ENCODE measurements around the gene XKR3. TPM values are rescaled to one million over a fixed set of nuclear protein-coding genes. Genes with fewer than 3 reads are reported as not detected.
"Not testable (repeated sequence)": the region's sequence is repeated elsewhere in the genome, so short reads cannot be mapped to it uniquely, and the experiment has no call there.

XKR3 gene
- not detected for total RNA-seq

DNA sequence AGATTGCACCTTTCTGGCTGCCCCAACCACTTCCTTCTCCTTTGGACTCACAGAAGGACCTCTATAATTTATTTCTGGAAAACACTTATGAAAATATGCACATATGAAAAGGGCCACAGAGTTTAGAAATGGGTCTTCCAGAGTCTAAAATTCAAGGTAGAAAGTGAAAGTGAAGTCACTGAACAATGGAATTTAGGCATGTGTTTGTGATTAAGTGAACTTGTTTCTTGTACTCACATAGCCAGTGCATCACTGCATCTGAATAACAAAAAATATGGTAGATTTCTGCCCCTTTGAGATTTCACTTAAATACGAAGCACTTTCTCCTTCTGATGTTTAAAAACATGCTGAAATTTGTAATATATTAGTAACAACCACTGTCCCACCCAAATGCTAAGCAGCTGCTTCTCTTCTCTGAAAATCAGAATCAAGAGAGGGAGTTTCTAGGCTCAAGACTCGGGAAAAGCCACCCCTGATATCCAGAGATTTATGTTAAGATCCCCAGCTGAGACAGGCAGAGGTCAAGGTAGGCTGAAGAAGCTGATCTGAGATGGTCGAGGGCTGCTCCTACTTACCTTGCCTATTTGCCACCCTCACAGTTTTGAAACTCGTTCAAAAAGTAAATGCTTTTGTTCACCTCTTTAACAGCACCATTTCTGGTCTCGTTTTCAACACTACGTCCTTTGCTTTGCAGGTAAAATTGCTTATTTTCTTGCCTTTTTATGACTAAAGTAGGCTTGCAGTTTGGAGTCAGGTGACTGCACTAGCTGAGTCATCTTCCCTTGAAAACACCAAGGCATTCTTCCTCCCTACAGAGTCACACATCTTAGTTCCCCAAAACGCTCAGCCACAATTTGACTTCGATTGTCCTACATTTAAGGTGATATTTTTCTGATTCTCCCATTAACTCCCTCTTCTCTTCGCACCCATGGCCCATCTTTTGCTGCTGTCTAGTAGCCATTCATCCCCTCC lies at the start of gene XKR3:
XKR3 (minus strand) TSS at position 696 of the 972 bp plus-strand sequence. CDS start 17,338 bp downstream, outside the sequence.
- no peak for DNase-seq

DNA sequence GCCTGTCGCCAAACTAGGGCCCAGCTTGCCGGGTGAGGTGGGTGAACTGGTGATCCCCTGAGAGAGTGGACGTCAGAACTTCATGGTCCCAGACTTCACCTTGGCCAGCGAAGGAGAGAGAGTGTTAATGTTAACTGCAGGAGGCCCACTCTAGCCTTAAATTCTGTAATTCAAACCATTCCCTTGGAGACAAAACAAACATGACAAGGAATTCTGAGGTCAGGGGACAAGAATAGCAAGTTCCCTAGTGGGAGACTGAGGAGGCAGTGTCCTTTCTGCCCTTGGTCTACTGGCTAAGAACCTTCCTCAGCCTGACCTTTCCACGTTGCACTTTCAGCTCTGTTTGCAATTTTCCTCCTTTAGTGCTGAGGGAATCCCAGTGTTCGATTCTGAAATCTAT lies 44.4 kb upstream of the XKR3 start:
- DNase-seq, result not testable (repeated sequence)

DNA sequence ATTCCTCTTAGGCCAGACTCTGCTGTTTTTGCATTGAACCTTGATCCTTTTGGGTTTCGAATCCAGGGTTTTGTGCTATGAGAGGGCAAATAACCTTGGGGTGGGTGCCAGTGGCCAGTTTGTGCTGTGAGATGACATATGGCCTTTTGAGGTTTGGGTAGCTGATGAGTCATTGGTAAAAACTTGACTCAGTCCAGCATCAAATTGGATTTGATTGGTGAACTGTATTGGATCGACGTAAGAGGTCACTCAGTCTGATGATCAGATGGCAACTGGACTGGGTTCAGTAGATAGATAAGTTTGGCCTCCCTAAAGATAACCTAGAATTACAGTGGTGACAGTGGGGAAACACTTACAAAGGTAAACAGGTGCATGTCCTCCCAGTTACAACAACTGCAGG lies 41.0 kb upstream of the XKR3 start:
- DNase-seq, result no peak

DNA sequence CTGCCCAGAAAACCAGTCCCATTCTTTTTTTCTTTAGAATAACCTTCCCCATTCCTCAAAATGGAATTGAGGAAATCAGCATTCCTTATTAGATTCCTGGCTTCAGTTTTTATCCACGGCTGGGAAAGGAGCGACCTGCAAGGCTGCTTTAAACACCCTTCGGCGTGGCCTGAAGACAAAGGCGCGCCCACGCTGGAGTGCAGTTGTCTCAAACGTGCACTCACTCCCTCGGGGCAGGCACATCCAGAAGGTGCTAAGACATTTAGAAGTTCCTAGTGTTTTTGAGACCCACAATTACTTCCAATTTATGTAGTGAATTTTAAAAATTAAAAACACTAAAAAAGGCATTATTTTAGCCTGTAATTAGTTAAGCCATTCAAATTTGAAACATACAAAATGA lies 31.6 kb upstream of the XKR3 start:
- DNase-seq, result not testable (repeated sequence)

DNA sequence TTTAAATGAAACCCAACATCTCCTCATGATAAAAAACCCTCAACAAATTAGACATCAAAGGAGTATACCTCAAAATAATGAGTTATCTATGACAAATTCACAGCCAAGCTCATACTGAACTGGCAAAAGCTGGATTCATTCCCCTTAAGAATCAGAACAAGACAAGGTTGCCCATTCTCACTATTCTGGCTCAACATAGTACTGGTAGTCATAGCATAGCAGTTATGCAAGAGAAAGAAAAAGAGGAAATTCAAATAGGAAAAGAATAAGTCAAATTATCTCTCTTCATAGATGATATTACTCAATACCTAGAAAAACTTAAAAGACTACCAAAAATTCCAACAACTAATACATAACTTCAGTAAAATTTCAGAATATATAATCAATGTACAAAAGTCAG lies 29.4 kb upstream of the XKR3 start:
- DNase-seq, result no peak

DNA sequence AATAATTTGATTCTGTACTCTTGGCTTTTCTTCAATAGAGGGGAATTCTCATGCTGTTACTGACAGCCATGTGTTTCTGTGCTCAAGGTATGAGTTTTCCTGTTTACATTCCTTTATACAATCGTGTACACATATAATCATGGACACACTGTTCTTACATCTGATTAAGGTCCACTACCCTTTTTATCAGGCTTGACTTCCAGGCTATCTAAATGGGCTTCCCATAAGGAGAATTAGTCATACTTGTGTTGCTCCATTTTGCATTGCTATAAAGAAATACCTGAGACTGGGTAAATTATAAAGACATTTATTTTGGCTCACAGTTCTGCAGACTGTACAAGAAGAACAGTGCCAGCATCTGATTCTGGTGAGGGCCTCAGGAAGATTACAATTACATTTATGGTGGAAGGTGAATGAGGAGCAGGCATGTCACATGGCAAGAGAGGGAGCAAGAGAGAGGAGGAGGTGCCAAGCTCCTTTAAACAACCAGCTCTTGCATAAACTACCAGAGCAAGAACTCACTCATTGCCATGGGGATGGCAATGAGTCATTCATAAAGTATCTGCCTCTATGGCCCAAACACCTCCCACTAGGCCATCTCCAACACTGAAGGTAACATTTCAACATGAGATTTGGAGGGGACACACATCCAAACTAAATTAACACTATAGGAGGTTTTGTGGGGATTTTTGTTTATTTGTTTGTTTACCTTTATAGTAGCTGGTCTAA lies 26.2 kb upstream of the XKR3 start:
- not testable (repeated sequence) for DNase-seq

DNA sequence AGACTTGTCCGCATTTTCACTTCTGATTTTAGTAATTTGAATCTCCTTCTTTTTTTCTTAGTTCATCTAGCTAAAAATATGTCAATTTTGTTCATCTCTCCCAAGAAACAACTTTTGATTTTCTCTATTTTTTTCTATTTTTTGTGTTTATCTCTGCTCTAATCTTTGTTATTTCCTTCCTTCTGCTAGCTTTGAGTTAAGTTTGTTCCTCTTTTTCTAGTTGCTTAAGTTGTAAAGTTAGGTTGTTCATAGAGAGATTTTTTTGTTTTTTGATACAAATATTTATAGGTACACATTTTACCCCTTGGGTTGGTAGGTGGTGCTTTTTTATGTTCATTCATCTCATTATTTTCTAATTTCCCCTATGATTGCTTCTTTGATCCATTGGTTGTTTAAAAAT lies 22.1 kb upstream of the XKR3 start:
- DNase-seq, result no peak

DNA sequence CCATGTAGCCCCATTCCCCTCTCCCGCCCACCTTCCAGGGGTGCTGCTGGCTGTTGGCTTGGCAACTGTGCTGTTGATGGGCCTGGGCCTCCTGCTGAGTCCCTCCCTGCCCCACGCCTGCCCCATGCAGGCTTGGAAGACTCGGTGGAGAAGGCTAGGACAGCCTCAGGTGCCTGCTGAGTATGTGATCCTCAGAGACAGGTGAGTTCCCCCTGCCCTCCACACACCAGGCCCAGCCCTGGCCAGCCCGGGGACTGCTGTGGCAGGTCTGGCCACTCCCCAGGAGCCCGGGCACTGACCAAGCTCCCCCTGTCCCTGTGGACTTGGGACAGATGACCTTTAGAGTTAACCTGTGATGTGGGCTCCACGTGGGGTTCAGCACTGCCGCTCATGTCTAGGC lies 20.7 kb upstream of the XKR3 start:
- DNase-seq, result no peak

DNA sequence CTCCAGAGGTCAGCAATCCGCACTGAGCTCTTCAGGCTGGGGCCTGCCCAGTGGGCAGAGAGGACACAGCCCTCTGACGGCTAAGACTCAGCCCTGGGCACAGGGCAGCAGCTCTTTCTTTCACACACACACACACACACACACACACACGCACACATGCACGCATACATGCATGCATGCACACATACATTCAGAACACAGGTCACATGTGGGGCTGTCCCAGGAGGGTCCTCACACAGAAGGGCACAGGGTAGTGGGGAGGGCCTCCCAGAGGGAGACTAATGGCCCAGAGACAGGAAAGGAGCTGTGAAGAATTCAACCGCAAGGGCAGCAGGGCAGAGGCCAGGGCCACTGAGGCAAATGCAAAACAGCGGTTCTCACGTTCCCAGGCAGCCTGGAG lies 20.3 kb upstream of the XKR3 start:
- DNase-seq, result no peak

DNA sequence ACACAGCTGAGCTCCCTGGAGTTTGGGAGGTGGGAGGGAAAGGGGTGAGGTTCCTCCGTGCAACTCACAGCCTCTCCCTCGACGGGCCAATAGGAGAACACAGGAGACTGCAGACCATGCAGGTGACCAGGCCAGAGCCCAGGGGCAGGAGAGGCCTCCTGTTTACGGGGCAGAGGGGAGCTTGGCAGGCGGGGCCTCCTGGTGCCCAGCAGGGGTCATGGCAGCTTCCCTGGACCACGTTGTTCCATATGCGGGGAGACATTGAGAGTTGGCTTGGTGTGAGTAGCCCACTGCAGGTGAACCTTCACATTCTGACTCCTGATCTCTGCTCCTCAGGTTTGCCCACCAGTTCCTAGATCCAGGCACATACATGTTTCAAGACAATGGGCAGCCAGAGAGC lies 19.3 kb upstream of the XKR3 start:
- no peak for DNase-seq

DNA sequence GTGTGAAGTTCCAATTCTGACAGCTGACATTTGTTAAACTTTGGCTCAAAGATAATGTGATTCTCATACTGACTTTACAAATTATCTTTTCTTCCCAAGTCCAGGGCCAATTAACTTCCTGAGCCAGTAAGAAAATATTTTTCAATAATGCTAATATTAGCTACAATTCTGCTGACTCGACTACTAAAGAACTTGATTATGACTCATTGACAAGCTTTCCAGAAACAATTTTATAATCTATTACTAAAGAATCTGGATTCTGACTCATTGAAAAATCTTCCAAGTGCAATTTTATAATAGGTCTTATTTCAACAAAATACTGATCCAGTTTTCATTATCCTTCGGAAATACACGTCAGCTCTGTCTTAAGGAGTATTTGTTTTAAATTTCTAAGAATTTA lies 12.9 kb upstream of the XKR3 start:
- no peak for DNase-seq

DNA sequence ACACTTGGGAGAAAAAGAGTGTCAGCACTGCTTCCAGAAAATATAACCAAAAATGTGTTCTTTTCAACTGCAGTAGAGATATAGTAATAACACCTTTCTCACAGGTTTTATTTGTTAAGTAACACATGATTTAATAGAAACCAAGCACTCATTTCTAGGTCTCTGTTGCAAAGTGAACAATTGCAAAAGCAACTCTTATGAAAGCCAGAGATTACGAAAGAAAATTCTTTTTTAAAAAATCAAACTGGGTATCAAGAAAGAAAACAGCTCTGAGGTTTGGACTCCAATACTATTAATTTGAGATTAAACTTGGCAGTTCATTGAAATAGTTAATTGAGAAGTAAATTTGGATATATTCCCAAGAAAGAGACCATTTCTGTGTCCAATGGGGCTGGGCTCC lies 9.8 kb upstream of the XKR3 start:
- DNase-seq, result no peak

DNA sequence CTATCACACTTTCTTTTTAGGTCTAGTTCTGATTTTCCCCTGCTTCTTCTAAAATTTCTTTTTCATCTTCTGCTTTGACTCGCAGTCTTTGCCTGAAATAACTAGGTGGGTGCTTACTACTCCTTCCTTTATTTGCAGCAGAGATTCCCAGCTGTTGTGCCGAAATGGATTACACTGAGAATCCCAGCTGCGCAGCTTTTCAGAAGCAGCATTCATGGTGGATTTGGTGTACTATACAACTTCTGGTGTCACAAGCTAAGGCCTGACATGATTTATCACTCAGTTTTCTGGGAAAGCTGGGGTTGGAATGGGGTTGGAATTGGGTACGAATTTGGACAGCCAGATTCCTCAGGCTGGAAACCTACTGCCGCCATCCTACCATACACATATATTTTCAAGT lies 6.0 kb upstream of the XKR3 start:
- no peak for DNase-seq

DNA sequence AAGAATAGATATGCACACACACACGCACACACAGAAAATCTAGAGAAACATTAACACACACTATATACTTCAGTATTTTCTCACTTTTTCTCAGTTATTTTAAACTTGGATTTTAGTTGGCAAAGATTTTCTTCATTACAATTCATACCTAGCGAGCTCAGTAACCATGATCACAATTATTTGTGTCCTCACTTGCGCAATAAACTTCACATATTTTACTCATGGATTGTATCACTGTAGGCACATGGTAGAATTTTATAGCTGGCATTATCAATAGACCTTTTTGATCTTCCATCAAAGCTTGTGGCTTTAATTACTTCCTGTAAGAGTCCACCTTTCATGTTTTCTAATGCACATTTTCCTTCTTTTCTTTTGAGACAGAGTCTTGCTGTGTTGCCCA lies 4.8 kb upstream of the XKR3 start:
- DNase-seq, result no peak

DNA sequence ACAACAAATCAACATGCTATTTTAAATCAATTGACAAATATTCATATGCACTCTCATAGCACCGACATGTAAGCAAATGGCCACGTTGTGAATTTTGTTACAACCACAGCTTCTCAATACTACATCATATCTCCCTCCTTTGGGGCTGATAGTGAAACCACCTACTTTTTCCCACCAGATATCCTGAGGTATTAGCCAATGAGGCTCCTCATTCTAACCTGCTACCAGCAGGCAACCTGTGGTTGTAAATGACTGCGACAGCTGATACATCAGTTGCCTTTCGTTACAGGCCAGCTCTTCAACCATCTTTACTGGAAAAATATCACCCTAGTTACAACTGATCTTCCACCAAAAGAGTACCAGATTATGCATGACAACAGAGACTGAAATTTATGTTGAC lies 3.7 kb upstream of the XKR3 start:
- DNase-seq, result no peak

DNA sequence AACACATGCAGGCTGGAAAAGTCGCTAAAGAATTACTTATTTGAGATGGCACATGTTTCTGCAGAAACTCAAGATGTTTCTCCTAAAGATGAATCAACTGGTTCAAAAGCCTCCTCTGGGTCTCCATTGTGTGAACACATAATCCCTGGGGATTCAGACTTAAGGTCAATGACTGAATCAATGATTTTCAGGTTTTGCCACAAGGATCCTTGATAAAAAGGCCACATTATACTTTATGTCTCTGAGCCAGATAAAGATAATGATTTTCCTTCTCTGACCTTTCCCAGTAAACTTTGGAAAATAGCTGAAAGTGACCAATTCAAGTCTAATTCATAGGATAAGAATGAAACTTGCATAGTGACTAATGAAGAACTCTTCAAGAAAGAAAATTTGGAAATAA lies 2.3 kb upstream of the XKR3 start:
- no peak for DNase-seq

DNA sequence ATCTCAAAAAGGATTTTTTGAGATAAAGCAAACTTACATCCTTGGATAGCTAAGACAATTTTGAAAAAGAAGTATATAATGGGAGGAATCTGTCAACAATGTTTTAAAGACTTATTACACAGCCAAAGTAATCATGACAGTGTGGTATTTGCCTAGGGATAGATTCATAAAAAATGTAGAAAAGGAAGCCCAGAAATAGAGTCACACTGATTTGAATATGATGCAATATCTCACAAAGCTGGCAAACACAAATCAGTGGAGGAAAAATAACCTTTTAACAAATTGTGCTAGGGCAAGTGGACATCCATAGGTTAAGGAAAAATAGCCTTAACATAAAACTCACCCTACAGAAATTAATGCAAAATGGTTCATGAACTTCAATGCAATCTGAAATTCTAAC lies 6.0 kb downstream of the XKR3 start:
- no peak for DNase-seq

DNA sequence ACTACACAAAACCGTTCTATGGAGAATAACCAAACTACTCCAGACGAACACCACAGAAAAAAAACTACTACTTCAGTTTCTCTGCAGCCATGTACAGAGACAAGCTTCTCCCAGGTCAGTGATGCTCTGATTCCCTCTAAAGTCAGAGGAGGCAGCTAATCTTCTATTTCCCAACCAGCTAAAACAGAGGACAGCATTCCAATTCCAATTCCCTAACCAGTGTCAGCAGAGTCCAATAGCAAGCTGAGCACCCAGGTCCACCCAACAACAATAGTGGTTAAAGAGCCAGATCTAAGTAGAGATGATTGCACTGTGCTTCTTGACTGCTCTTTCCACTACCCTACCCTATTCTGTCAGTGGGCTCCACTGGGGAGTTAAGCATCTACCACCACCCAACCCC lies 6.7 kb downstream of the XKR3 start:
- no peak for DNase-seq

DNA sequence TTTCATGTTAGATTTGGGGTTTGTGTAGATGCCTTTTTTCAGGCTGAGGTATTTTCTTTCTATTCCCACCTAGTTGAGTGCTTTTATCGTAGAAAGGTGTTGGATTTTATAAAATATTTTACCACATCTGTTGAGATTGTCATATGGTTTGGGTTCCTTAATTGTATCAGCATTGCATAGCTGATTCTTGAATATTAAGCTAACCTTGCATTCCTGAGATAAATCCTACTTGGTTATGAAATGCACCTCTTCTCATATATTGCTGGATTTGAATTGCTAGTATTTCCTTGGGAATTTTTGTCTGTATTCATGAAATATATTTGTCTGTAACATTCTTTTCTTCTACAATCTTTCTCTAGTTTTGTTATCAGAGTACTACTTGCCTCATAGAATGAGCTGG lies 10.1 kb downstream of the XKR3 start:
- no peak for DNase-seq

DNA sequence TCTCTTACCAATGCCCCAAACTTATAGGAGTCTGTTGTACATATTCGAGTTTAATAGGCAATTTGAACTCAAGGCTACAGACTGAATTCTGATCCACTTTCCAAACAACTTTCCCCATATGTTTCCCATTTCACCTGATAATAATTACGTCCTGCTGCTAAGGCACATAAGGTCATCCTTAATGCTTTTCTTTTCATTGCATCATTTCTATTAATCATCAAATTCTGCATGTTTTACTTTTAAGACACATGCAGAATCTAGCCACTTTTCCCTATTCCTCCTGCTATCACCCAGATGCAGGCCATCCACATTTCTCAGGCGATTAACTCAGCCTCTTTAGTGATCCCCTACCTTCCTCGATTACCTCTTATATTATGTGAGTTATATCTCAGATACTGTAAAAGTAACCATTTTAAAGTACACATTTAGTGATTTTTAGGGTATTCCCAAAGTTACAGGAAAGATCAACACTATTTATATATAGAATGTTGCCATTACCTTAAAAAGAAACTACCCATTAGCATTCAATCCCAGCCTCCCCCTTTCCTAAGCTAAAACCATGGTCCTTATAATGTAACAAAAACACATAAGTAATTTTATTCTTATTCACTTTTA lies 14.9 kb downstream of the XKR3 start:
- DNase-seq, result no peak

DNA sequence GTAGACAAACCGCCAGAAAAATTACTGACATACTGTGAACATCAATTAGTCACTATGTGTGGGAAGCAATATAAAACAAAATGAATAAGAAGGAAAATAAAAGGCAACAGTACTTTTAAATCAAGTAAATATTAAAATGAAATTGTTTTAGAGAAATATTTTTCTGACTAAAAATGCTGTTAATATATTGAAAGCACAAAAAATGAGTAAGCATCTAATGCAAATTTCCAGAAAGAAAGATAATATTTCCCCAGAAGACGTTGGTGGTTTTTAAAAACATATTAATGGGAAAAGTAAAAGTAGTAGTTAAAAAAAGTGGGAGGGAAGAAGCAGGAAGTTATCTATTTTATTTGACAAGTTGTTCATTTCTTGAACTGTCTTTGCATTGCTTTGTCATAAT lies 16.5 kb downstream of the XKR3 start:
- no peak for DNase-seq

DNA sequence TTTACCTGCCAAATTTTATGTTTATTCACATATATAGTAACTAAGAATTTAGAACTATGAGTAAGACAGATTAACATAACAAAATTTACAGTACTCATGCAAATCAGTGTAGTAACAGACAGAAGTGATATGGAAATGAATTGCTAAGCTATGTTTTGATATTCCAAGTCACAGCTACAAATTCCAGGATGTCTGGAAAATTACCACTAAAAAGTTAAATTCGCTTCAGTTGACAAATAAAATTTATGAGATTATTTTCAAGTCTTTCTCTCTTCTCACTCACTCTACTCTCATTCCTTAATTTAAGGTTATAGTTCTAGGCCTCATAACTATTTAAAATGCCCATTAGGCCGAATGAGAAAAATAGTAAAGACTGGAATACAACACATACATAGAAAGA lies 18.1 kb downstream of the XKR3 start:
- no peak for DNase-seq

DNA sequence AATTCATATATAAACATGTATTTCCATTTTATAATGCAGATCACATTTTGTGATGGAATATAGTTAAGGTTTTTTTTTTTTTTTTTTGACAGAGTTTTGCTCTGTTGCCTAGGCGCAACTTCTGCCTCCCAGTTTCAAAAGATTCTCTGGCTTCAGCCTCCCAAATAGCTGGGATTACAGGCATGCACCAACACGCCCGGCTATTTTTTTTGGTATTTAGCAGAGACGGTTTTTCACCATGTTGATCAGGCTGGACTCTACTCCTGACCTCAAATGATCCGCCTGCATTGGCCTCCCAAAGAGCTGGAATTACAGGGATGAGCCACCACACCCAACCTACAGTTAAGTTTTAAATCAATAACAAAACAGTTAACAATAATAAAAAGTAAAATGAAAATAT lies 18.8 kb downstream of the XKR3 start:
- no peak for DNase-seq
